HG03558 (cell line): ENCODE measurements around the gene MPPED1.

Experiments
- ATAC-seq: cut with Tn5 transposase; IDR thresholded peaks from one replicate; pipeline ENCODE4 v1.9.1; 2021; ENCODE audit warnings: moderate number of reproducible peaks; ENCODE audit not compliant: unreplicated experiment; ENCODE audit errors: extremely low read depth

MPPED1 gene

DNA sequence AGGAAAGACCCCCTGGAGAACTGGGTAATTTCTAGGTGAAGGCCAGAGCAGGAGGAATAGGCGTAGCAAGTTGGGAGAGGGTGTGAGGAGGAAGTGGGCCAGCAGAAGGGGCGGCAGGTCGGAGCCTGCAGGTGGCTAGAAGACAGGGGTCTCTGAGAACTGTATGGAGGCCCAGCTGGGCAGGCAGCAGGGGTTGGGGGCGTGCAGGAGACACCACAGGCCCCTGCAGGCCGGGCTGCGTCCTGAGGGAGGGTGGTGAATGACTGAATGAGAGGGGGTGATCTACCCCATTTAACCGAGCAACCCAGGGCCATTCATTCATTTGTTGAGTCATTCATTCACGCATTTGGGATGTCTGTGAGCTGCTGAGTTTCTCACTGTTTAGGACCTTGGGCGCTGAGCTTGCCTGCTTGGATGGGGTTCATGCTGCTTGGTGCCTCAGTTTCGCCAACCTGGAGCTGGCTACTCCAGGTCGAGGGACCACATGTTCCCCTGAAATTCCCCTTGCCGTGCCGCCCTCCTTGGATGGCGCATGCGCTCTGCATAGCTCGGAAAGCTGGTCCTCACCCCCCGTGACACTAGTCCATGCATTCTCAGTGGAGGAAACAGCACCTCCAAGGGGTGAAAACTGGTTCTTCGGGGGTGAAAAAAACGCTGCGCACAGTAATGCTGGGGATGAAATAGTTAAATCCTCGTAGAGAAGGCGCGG, 15.6 kb downstream of the MPPED1 start:
- ATAC-seq = no peak

GRCh38 chr22:43428005-43428485, 16.2 kb downstream of the MPPED1 start:
- no peak for ATAC-seq

DNA sequence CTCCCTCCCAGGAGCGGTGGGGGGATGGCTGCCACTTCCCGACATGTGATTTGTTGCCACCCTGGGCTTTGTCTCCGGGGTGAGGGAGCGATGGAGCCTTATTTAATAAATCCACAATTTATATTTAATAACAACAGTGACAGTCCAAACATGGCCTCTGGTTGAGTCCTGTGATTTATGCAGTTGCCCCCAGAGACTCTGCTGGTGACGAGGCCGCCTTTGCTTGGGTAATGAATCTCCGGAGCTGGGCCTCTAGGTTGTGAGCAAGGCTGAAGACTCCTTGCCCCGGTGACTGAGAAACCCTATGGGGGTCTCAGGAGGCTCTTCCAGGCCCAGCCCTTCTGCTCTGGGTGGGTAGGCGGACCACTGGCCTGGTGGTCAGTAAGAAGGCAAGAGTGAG, 16.7 kb downstream of the MPPED1 start:
- ATAC-seq = no peak

GRCh38 chr22:43429426-43429825, 17.6 kb downstream of the MPPED1 start:
- ATAC-seq = no peak

- no peak for ATAC-seq
These were observed 20.2 kb downstream of the MPPED1 start for GRCh38 chr22:43431808-43432554.

DNA sequence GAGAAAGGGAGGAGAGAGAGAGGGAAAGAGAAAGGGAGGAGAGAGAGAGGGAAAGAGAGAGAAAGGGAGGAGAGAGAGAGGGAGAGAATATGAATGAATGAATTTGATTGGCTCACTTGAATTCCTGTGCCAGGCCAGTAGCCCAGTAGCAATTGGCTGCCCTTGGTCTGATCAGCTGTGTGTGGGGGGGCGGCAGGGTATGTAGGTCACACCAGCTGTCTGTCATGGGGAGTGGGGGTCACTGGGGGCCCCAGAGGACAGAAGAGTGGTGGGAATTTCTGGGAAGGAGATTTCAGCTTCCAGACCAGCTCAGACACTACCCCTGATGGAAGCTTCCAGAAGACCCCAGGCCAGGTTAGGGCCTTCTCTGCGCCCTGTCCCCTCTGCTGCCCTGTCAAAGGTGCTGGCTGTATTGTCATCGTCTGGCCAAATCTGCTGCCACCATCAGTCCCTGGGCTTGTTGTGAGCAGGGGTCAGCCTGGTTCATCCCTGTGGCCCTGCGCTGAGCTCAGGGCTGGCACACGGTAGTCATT, 21.1 kb downstream of the MPPED1 start:
- no peak for ATAC-seq

- no peak for ATAC-seq
These were observed 21.8 kb downstream of the MPPED1 start for GRCh38 chr22:43433451-43434274.

DNA sequence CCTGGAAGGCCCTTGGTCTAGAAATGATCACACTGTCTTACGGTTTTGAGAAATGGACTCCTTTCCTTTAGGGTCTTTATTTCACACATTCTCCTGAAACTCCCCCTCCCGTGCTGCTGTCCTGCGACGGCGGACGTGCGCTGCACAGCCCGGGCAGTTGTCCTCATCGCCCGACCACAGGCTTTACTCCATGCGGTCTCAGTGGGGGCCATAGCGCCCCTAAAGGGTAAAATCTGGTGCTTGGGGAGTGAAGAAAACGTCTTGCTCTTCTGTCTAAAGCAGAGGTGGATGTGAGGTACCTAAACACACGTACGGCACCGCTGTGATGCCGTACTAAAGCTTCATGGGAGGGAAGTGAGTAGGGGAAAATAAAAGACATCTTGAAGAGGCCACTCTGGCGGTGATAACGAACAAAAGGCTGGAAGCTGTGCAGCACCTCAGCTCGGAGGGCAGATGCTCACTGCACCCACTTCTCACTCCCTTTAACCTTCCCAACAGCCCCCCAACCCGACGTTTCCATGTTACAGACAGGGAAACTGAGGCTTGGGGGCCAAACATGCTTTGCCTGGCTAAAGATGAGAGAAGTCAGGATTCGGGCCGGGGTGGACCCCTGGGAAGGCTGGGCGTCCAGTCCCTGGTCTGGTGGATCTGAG, 22.6 kb downstream of the MPPED1 start:
- ATAC-seq = no peak

- no peak for ATAC-seq
These were observed 23.1 kb downstream of the MPPED1 start for GRCh38 chr22:43434928-43435311.

- ATAC-seq = no peak
These were observed 24.3 kb downstream of the MPPED1 start for GRCh38 chr22:43435851-43436811.

GRCh38 chr22:43436868-43437267, 25.1 kb downstream of the MPPED1 start:
- no peak for ATAC-seq

GRCh38 chr22:43437871-43438475, 26.2 kb downstream of the MPPED1 start:
- no peak for ATAC-seq

DNA sequence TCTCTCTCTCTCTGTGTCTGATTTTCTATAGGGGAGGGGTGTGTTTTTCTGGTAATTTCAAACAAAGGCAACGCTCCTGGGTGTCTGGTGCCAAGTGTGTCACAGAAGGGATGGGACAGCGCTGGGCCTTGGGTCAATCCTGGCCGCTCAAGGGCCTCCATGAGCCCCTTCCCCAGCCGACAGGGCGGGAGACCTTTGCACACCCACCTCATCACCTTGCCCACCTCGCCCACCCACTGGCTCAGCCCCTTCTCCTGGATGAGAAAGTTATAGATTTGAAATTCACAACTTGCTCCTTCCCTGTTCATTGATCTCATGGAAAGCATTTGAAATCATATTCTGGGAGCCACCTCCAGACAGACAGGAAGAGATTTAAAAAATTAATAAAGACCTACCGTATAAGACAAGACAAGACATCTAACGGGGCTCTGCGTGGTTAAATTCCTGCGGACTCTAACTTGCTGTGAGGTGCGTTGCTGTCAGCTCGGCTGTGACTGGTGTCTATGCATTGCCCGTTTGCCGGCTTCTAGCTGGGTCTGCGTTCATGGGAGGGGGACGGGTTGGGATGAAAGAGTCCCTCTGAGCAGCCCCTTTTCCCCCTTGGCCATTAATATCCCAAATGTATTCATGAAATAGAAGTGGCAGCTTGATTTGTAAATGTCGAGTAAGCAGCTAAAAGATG, 27.0 kb downstream of the MPPED1 start:
- ATAC-seq = no peak

DNA sequence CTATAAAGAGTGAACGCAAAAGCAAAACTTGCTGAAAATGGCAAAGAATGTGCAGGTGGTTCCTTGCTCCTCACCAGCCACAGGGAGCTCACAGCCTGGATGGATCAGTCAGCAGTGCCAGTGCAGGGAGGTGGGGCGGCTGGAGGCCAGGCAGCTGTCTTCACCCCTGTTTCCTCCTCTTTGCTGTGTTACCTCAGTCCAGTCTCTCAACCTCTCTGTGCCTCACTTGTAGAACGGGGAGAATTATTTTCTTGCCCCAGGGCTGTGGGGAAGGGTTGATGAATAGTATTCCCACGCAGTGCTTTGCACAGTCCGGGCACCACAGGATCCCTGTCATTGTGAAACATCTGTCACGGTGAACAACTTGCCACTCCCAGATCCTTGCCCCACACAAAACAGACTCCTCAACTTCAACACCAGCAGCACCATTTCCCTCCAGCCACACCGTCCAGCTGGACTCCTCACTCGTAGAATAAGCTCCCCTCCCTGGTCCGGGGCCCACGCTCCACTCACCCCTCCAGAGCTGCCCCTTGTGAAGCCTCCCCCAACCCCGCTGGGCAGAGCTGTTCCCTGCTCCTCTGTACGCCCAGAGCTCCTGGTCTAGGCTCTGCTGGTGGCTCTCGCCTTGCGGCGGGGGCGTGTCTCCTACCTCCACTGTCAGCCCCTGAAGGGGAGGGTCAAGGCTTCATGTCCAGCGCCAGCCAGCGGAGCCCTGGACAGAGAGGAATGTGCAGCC, 27.7 kb downstream of the MPPED1 start:
- no peak for ATAC-seq

DNA sequence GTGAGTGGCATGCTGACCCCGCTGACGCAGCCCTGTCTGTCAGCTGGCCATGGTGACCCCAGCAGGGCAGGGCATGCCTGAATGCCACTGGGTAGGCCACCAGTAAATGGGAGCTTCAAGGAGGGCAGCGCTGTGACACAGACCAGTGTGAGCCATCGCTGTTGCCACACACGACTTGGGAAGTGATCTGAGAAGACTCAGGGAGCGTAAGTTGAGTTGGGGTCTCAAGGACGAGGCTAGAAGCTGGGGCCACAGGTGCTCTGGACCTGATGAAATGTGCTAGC, 28.2 kb downstream of the MPPED1 start:
- no peak for ATAC-seq

DNA sequence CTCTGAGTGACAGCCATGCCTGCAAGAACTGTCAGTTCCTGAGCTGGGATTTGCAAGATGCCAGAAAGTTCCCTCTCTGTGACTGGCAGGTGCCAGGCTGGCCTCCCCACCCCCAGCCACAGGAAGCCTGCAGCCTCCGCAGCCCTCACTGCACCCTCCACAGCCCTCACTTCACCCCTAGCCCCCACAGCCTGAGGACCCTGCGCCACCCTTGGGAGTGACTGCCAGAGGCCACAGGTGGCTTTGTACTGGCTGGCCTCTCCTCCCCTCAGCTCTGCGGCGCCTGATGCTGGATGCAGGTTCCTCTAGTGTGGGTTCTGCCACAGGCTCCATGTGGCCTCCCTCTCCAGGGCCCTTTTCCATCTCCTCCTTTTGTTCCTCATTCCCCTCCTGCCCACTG, 28.7 kb downstream of the MPPED1 start:
- no peak for ATAC-seq

- no peak for ATAC-seq
These were observed 29.4 kb downstream of the MPPED1 start for GRCh38 chr22:43441216-43441615.

DNA sequence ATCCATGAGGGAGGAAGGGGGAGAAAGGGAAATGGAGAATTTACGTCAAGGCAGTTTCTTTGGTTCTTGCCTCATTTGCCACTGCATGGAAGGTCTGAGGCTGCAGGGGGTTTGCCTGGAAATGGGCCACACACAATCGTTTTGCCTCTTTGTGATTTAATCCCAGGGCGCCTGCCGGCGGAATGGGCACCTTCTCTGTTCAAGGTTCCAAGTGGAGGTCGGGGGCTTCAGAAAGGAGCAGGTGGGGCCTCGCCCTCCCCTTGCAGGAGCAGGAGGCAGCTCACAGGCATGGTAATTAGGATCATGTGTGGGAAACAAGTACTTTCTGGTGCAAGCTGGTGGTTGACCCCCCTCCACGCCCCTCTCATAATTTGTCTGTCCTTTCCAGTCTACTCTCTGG, 29.9 kb downstream of the MPPED1 start:
- ATAC-seq = no peak
